H1 (cell line): ENCODE results near the gene MAP3K3. TPM values are rescaled to one million over a fixed set of nuclear protein-coding genes. Genes with fewer than 3 reads are reported as not detected.

Source experiments
- CEBPB ChIP-seq: IDR thresholded peaks from 2 replicates; pipeline ENCODE4 v1.6.1; 2012; ENCODE audit warnings: low read depth, low read length
- EGR1 ChIP-seq: IDR thresholded peaks from 2 replicates; pipeline ENCODE4 v1.6.1; 2011; ENCODE audit warnings: low read depth, low read length, borderline replicate concordance
- EZH2 ChIP-seq: fragments of 200-600 bp; sonication (generic); IDR thresholded peaks from 2 replicates; pipeline ENCODE4 v1.7.1; 2012; ENCODE audit warnings: low read depth, mild to moderate bottlenecking, moderate library complexity, low read length, inconsistent platforms; ENCODE audit not compliant: severe bottlenecking
- GABPA ChIP-seq: IDR thresholded peaks from 2 replicates; pipeline ENCODE4 v1.6.1; 2011; ENCODE audit warnings: mild to moderate bottlenecking, low read length, moderate library complexity, borderline replicate concordance; ENCODE audit not compliant: insufficient read depth
- POLR2AphosphoS5 ChIP-seq: IDR thresholded peaks from 2 replicates; pipeline ENCODE4 v1.6.1; 2011; ENCODE audit warnings: low read depth, low read length
- SP2 ChIP-seq: IDR thresholded peaks from 2 replicates; pipeline ENCODE4 v1.6.1; 2012; ENCODE audit warnings: mild to moderate bottlenecking, low read length, inconsistent platforms
- TAF1 ChIP-seq: IDR thresholded peaks from 2 replicates; pipeline ENCODE4 v1.6.1; 2011; ENCODE audit warnings: mild to moderate bottlenecking, low read depth, low read length
- polyA plus RNA-seq, 7 experiments: library from polyadenylated mRNA; depleted of rRNA in 3 of 7; stranded (reverse) in 5 of 7; unstranded in 2 of 7; fragments of >200 nt in 5 of 7; fragments of 200-250 nt in 2 of 7; gene quantifications; 1 replicate in 5 of 7; 2 replicates in 1 of 7; 4 replicates in 1 of 7; pipeline versions ENCODE4 v1.2.1 to v1.2.3, GENCODE V29; 2011 to 2013; ENCODE audit warnings: missing spikeins in 2 of 7, mixed read lengths in 2 of 7
- total RNA-seq: library from RNA; stranded (reverse); fragmentation: NEBNext Ultra II Directional; extraction: Animal tissue kit (Norgen Biotek cat#: 25700); gene quantifications from 2 replicates; pipeline ENCODE4 v1.2.1, GENCODE V29; 2021
- TF ChIP-seq, protein P1 (sequence below): fragments of 300-600 bp; sonication (generic); IDR thresholded peaks from 2 replicates; pipeline ENCODE4 v1.7.1; 2012; ENCODE audit warnings: low read length, moderate library complexity, mild to moderate bottlenecking, inconsistent platforms; ENCODE audit not compliant: insufficient replicate concordance

The MAP3K3 gene
- total and polyA plus RNA-seq, 2 of the 8 experiments (the other 6 are each of a cell fraction or from before 2014, with no cell fraction given) = 10.3 to 21.0 TPM

DNA sequence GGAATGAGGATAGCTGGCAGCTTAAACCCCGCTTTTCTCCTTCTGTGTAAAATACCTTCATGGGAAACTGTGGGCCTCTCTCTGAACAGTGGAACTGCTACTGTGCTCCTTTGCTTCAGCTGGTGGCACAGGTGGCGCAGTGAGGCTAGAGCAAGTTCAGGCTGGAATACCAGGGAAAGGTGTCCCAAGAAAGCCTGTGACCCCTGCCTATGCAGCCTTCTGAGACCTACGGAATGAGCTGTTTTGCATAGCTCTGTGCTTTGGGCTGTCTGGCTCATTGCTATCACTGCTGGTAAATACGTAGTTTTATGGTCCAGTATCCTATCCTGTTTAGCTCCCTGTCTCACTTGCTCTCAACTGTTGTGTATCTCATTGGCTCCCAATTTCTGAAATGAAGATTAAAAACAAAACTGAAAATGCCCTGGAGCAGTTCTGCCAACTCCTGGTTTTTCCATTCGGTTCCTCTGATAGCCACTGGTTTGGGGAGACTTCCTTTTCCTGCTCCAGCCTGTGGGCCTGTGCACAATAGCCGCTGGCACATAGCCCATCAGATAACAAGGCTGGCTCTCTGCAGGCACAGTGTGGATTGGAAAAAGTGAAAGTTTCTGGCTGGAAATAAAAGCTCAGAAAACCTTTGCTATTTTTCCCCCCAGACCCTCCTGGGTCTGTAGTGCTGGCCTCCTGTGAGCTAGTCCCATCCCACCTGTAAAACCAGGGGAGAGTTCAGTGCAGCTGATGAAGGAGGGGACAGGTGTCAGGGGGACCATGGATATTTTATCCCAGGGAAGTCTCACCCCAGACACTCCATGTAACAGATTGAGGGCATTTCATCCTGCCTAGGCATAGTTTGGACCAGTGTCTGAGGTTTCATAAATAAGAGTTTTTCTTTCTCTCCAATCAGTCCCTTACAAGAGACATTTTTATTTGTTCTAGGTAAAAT, 53.7 kb downstream of the MAP3K3 start (continued):
- TF ChIP-seq EZH2 (no peak), CEBPB (no peak), EGR1 (no peak), POLR2AphosphoS5 (no peak), TAF1 (no peak), GABPA (no peak), SP2 (no peak)
- TF ChIP-seq, protein P1, sequence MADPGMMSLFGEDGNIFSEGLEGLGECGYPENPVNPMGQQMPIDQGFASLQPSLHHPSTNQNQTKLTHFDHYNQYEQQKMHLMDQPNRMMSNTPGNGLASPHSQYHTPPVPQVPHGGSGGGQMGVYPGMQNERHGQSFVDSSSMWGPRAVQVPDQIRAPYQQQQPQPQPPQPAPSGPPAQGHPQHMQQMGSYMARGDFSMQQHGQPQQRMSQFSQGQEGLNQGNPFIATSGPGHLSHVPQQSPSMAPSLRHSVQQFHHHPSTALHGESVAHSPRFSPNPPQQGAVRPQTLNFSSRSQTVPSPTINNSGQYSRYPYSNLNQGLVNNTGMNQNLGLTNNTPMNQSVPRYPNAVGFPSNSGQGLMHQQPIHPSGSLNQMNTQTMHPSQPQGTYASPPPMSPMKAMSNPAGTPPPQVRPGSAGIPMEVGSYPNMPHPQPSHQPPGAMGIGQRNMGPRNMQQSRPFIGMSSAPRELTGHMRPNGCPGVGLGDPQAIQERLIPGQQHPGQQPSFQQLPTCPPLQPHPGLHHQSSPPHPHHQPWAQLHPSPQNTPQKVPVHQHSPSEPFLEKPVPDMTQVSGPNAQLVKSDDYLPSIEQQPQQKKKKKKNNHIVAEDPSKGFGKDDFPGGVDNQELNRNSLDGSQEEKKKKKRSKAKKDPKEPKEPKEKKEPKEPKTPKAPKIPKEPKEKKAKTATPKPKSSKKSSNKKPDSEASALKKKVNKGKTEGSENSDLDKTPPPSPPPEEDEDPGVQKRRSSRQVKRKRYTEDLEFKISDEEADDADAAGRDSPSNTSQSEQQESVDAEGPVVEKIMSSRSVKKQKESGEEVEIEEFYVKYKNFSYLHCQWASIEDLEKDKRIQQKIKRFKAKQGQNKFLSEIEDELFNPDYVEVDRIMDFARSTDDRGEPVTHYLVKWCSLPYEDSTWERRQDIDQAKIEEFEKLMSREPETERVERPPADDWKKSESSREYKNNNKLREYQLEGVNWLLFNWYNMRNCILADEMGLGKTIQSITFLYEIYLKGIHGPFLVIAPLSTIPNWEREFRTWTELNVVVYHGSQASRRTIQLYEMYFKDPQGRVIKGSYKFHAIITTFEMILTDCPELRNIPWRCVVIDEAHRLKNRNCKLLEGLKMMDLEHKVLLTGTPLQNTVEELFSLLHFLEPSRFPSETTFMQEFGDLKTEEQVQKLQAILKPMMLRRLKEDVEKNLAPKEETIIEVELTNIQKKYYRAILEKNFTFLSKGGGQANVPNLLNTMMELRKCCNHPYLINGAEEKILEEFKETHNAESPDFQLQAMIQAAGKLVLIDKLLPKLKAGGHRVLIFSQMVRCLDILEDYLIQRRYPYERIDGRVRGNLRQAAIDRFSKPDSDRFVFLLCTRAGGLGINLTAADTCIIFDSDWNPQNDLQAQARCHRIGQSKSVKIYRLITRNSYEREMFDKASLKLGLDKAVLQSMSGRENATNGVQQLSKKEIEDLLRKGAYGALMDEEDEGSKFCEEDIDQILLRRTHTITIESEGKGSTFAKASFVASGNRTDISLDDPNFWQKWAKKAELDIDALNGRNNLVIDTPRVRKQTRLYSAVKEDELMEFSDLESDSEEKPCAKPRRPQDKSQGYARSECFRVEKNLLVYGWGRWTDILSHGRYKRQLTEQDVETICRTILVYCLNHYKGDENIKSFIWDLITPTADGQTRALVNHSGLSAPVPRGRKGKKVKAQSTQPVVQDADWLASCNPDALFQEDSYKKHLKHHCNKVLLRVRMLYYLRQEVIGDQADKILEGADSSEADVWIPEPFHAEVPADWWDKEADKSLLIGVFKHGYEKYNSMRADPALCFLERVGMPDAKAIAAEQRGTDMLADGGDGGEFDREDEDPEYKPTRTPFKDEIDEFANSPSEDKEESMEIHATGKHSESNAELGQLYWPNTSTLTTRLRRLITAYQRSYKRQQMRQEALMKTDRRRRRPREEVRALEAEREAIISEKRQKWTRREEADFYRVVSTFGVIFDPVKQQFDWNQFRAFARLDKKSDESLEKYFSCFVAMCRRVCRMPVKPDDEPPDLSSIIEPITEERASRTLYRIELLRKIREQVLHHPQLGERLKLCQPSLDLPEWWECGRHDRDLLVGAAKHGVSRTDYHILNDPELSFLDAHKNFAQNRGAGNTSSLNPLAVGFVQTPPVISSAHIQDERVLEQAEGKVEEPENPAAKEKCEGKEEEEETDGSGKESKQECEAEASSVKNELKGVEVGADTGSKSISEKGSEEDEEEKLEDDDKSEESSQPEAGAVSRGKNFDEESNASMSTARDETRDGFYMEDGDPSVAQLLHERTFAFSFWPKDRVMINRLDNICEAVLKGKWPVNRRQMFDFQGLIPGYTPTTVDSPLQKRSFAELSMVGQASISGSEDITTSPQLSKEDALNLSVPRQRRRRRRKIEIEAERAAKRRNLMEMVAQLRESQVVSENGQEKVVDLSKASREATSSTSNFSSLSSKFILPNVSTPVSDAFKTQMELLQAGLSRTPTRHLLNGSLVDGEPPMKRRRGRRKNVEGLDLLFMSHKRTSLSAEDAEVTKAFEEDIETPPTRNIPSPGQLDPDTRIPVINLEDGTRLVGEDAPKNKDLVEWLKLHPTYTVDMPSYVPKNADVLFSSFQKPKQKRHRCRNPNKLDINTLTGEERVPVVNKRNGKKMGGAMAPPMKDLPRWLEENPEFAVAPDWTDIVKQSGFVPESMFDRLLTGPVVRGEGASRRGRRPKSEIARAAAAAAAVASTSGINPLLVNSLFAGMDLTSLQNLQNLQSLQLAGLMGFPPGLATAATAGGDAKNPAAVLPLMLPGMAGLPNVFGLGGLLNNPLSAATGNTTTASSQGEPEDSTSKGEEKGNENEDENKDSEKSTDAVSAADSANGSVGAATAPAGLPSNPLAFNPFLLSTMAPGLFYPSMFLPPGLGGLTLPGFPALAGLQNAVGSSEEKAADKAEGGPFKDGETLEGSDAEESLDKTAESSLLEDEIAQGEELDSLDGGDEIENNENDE = no peak
